DND-41 (cell line): ENCODE results near the gene FTH1.

ENCODE experiments used
- EZH2 ChIP-seq: IDR thresholded peaks from 3 replicates; pipeline ENCODE4 v1.6.1; 2012; ENCODE audit warnings: borderline replicate concordance, low read depth, mild to moderate bottlenecking, moderate library complexity, low read length, inconsistent platforms; ENCODE audit not compliant: severe bottlenecking
- TF ChIP-seq, protein P1 (sequence below): IDR thresholded peaks from 2 replicates; pipeline ENCODE4 v1.5.1; 2012; ENCODE audit warnings: borderline replicate concordance, low read length, moderate library complexity, mild to moderate bottlenecking; ENCODE audit not compliant: poor library complexity, severe bottlenecking; ENCODE audit errors: extremely low read depth

DNA sequence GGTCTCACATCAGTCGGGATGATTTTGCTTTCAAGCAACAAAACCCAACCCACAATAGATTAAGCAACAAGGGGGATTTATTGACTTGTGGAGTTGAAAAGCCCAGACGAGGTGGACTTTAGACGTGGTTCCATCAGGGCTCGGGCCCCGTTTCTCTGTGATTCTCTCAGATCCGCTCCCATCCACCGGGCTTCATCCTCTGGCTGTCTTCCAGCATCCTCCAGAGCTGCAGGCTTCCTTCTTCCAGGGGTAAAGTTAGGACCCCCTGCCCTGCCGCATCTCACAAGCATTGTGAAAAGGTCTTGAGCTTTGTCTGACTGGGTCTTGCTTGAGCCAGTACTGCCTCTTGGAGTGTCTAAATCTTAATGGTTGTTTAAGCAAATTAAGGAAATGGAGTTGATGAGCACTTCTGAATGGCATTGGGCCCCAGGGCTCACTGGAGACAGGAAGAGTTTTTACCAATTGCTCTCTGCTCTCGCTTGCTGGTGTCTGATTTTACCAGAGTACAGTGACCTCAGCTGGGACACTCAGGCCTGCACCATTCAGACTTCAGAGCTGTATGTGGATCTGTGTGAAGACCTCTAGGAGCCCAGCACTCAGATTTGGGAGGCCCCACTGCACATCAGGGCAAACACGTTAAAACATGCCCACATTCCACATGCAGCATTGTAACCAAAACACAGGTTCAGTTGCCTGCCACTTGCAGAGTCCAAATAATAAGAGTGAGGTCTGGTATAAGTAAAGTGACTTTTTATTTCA is 13.5 kb upstream of the FTH1 start:
- TF ChIP-seq, protein P1, sequence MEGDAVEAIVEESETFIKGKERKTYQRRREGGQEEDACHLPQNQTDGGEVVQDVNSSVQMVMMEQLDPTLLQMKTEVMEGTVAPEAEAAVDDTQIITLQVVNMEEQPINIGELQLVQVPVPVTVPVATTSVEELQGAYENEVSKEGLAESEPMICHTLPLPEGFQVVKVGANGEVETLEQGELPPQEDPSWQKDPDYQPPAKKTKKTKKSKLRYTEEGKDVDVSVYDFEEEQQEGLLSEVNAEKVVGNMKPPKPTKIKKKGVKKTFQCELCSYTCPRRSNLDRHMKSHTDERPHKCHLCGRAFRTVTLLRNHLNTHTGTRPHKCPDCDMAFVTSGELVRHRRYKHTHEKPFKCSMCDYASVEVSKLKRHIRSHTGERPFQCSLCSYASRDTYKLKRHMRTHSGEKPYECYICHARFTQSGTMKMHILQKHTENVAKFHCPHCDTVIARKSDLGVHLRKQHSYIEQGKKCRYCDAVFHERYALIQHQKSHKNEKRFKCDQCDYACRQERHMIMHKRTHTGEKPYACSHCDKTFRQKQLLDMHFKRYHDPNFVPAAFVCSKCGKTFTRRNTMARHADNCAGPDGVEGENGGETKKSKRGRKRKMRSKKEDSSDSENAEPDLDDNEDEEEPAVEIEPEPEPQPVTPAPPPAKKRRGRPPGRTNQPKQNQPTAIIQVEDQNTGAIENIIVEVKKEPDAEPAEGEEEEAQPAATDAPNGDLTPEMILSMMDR = no peak
- TF ChIP-seq EZH2 = no peak
